ENCODE data around the gene HEMK1.

The HEMK1 gene

DNA sequence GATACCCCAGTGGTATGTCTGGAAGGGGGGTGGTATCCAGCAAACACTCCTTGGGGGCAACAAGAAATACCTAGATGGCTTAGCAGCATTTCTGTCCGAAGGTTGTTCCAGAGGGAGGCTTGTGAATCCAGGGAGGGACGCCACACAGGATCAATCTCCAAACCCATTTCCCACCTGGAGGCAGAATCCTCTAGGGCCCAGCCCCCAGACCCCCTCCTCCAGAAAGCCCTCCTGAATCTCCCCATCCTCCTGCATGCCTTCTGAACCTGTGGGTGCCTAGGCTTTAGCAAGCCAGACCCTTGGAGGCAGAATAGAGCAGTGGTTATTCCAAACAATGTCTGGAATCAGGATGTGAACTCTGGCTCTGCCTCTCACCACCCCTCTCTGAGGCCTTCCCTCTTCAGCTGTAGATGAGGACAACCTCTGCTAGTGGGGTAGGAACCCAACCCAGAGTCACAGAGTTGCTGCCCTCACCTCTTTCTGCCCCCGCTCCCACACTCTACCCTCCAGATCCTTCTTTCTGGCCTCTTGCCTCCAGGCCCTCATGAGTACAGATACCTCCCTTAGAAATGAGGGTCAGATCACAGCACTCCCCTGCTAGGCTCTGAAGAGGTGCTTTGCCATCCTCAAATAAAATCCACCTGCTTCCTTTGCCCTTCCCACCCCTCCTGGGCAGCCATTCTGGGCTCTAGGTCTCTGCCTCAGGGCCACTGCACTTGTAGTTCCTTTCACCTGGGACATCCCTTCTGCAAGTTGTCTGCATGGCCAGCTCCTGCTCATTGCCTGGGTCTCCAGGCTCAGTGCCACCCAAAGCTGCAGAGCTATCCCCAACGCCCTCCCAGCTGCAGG lies 34.2 kb downstream of the HEMK1 start:
- no peak for DNase-seq

DNA sequence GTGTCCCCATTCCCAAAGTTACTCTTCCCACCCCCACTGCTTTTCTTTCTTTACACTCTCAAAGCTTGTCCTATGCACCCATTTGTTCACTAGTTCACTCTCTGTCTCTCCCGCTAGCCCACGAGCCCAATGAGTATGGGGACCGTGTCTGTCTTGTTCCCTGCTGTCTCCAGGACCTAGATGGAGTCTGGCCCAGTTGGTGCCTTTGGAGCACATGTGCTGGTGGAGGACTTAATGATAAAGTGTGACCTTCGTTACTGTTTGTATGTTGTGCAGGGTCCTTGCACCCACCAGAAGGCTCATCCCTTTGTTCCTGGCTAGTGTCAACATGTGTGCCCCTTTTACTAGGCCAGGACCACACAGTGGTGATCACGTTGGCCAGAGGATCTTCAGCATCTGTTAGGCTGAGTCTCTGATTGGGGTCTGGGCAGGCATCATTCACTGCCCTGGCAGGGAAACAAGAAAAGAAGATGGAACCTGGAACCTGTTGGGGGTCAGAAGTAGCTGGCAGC lies 34.8 kb downstream of the HEMK1 start:
- no peak for DNase-seq

- DNase-seq = no peak
These were observed 35.6 kb downstream of the HEMK1 start for GRCh38 chr3:50604628-50605588.

- no peak for DNase-seq
These were observed 36.6 kb downstream of the HEMK1 start for GRCh38 chr3:50605901-50606326.

- no peak for DNase-seq
These were observed 37.3 kb downstream of the HEMK1 start for GRCh38 chr3:50606596-50606995.

- DNase-seq = no peak
These were observed 38.2 kb downstream of the HEMK1 start for GRCh38 chr3:50607271-50608091.

GRCh38 chr3:50608278-50608677 lies 39.0 kb downstream of the HEMK1 start:
- DNase-seq = no peak

GRCh38 chr3:50609071-50609762 lies 39.9 kb downstream of the HEMK1 start:
- no peak for DNase-seq

DNA sequence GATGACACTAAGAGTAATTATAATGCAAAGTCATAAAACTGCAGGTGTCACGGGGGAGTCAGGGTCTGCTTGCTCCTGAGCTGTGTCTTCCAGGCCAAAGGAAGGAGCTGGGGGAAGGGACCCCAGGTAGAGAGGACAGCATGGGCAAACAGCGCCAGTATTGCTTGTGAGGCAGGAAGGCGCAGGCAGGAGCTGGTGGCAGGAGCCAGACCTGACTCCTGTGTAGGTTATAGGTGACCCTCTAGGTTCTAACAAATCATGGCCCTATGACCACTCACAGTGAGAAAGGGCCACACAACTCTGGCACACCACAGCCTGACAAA lies 40.4 kb downstream of the HEMK1 start:
- no peak for DNase-seq

DNA sequence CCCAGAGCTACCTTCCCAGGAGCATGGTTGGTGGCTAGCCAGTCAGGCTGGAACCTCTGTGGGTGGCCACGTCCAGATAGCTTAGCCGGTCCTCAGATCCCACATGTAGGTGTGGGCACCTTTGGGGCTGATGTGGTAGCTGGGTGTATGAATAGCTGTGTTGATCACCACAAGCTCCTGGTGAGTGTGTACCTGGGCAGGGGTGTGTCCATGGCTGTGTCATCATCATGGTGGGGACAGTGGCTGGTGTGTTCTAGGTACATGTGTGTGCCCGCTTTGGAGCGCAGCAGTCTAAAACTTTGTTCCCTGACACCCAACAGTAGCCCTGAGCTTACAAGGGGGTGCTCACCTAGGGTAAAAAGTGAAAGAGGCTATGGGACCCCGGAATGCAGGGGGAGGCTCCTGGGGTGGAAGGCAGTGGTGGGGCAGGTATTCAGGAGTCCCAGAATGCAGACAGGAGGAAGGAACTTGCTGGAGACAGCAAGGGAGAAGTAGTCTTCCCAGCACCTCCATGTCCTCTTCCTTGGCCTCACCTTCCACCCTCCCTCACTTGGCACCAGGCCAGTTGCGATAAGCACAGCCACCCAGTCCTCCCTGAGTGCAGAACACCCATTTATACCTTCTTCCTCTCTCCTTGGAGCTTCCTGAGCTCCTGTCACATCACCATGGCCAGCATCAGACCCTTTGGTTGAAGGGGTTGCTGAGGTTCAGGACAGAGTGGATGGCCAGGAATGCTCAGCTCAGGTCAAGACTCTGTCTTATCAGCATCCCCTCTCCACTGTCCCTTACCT lies 41.1 kb downstream of the HEMK1 start:
- DNase-seq = no peak

DNA sequence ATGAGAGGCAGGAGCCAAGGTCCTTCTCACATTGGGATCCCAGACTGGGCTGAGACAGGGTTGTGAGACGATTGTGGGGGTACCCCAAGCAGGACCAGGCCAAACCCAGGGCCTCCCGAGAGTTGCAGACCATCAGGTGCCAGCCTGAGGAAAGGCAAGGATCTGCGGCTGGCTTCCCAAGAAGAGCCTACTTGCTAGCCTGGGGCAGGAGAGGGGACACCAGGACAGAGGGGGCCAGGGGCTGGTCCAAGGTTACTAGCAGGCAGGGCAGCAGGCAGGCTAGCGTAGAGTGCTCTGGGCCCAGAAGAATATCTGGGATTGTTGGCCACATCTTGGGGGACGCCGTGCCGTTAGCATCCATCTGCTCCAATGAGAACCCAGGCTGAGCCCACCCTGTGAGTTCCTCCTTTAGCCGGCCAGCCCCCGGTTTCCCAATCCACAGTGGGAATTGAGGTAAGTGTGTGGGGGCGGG lies 41.7 kb downstream of the HEMK1 start:
- no peak for DNase-seq

- peak; percentile 70 for DNase-seq
These were observed 42.3 kb downstream of the HEMK1 start, which contains the start of gene CISH for GRCh38 chr3:50611464-50612233. TSS of gene CISH (minus strand) at chr3:50611774. CDS start at chr3:50611650, 124 bp downstream.

- DNase-seq = no peak
These were observed 43.0 kb downstream of the HEMK1 start for GRCh38 chr3:50612234-50612882.

DNA sequence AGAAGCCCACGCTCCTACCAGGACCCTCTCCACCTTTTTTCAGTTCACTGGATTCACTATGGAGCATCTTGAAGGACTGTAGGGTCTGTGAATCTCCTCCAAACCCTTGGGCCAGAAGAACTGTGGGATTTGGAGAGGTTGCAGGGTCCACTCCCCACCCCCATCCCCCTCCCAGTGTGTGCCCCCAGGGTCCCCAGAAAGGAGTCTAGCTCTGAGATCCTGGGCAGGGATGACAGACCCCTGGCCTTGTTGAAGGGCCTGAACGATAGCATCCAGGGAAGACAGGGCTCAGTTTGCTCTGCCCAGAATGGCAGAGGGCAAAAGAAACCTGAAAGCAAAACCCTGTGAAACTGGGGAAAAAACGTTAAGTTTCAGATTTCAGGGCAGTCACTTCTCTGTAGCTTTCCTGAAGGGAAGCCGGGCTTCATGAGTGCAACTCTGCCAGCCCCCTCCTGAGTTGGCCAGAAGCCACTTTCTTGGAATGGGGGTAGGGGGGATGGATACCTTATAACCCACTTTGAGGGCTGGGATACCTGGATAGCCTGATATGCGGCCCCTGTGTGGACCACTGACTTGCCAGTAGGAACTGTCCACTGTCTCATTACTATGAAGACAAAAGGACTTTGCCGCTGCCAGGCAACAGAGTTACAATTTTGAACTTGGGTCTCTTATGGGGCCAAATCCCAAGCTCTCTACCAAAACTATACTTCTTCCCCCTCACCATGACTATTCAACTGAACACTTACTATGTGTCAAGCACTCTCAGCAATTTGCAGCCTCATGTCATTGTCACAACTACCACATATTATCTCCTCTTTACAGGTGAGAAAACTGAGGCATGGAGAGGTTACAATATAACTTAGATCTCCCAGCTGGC lies 43.9 kb downstream of the HEMK1 start:
- no peak for DNase-seq

DNA sequence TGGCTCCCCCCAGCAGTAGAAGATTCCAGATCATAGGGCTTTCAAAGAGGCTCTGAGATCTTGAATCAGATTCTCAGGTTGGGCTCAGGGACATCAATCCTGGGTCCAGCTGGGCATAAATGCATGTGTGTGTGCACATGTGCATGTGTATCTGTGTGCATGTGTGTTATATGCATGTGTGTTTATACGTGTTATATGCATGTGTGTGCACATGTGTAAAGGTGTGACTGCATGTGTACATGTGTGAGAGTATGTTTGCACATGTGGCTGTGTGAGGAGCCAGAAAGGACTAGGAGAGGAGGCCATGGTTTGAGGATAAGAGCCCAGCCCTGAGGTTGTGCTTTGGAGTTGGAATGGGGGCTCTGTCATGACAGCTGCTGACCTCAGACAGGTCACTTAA lies 45.9 kb downstream of the HEMK1 start:
- no peak for DNase-seq

- peak; percentile 72 for DNase-seq
These were observed 46.9 kb downstream of the HEMK1 start for GRCh38 chr3:50616003-50616769.

DNA sequence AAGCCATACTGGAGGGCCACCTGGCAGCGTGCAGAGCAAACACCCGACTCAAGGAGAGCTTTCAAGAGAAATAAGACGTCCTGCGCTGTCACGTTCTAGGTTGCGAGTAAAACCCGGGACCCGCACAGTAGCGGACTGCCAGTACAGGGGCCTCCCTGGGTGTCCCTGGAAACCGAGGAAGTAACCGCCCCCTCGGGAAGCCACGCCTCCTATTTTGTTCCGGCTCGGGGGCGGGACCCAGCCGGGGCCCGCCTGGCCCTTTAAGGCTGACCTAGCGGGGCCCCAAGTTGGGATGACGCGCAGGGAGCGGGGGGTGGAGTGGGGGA lies 47.4 kb downstream of the HEMK1 start:
- peak; percentile 75 for DNase-seq
